Activated CD8-positive, alpha-beta memory T cell treated with anti-CD3 and anti-CD28 coated beads, Interleukin-2, amount 50 U/mL, for 1 hour (primary cell): ENCODE results near the gene UPK2.
A peak's percentile ranks its signal among the peaks of the same experiment; 100 is the strongest.

Experiments
- DNase-seq: peaks from one replicate; pipeline ENCODE4 v3.0.0-alpha.2; 2020; ENCODE audit errors: extremely low read depth

Gene UPK2

GRCh38 chr11:118956094-118956846 is at the start of gene UPK2:
TSS of gene UPK2 (plus strand) at chr11:118956298. CDS start at chr11:118956351, 53 bp downstream.
- DNase-seq: peak; percentile 77

- no peak for DNase-seq
Measured at GRCh38 chr11:118907051-118908042, 48.8 kb upstream of the UPK2 start.

GRCh38 chr11:118908264-118908663 is 47.8 kb upstream of the UPK2 start:
- no peak for DNase-seq

- no peak for DNase-seq
Measured at GRCh38 chr11:118908901-118909618, 47.0 kb upstream of the UPK2 start.

- DNase-seq: no peak
Measured at GRCh38 chr11:118909619-118910308, 46.3 kb upstream of the UPK2 start.

GRCh38 chr11:118910309-118911112 is 45.6 kb upstream of the UPK2 start:
- DNase-seq: no peak

- no peak for DNase-seq
Measured at GRCh38 chr11:118911113-118911879, 44.8 kb upstream of the UPK2 start.

- DNase-seq: no peak
Measured at GRCh38 chr11:118911880-118912741, 44.0 kb upstream of the UPK2 start.

- no peak for DNase-seq
Measured at GRCh38 chr11:118912742-118913410, 43.2 kb upstream of the UPK2 start.

- DNase-seq: no peak
Measured at GRCh38 chr11:118913411-118914125, 42.5 kb upstream of the UPK2 start.

GRCh38 chr11:118914178-118914918 is 41.8 kb upstream of the UPK2 start:
- no peak for DNase-seq

GRCh38 chr11:118914987-118915386 is 41.1 kb upstream of the UPK2 start:
- no peak for DNase-seq

GRCh38 chr11:118915396-118915795 is 40.7 kb upstream of the UPK2 start:
- no peak for DNase-seq

- DNase-seq: no peak
Measured at GRCh38 chr11:118915941-118916841, 39.9 kb upstream of the UPK2 start.

- DNase-seq: no peak
Measured at GRCh38 chr11:118916842-118917388, 39.2 kb upstream of the UPK2 start.
